DOHH2 (cell line): ENCODE measurements around the gene HAPSTR1.
A peak's percentile ranks its signal among the peaks of the same experiment; 100 is the strongest.

Source experiments
- H3F3A ChIP-seq: fragments of 200-600 bp; sonication (generic), shearing (Covaris generic); 2 replicates; pipeline ENCODE4 v1.6.0; 2016; ENCODE audit warnings: antibody characterized with exemption, mild to moderate bottlenecking; ENCODE audit not compliant: control insufficient read depth, insufficient read depth
- H3K27ac ChIP-seq: fragments of 200-600 bp; sonication (generic); 2 replicates; pipeline ENCODE4 v1.5.1; 2014; ENCODE audit warnings: low read depth, mild to moderate bottlenecking, low read length, moderate library complexity
- H3K27me3 ChIP-seq: fragments of 200-600 bp; sonication (generic); 2 replicates; pipeline ENCODE4 v1.6.1; 2014; ENCODE audit warnings: mild to moderate bottlenecking, low read length, mixed read lengths; ENCODE audit not compliant: control insufficient read depth
- H3K36me3 ChIP-seq: fragments of 200-600 bp; sonication (generic); 2 replicates; pipeline ENCODE4 v1.6.1; 2014; ENCODE audit warnings: mild to moderate bottlenecking, low read length, moderate library complexity, mixed read lengths; ENCODE audit not compliant: control insufficient read depth
- H3K4me1 ChIP-seq: fragments of 200-600 bp; sonication (generic); 2 replicates; pipeline ENCODE4 v1.6.1; 2014; ENCODE audit warnings: mild to moderate bottlenecking, low read length, mixed read lengths; ENCODE audit not compliant: control insufficient read depth
- H3K4me2 ChIP-seq: fragments of 200-600 bp; sonication (generic); 2 replicates; pipeline ENCODE4 v1.6.0; 2014; ENCODE audit warnings: mild to moderate bottlenecking, low read length, moderate library complexity
- H3K4me3 ChIP-seq: fragments of 200-600 bp; sonication (generic); 2 replicates; pipeline ENCODE4 v1.5.1; 2014; ENCODE audit warnings: mild to moderate bottlenecking, low read length, mixed read lengths
- H3K79me2 ChIP-seq: fragments of 200-600 bp; sonication (generic); 2 replicates; pipeline ENCODE4 v1.6.1; 2014; ENCODE audit warnings: mild to moderate bottlenecking, low read length, mixed read lengths; ENCODE audit not compliant: control insufficient read depth
- H3K9me2 ChIP-seq: fragments of 200-600 bp; sonication (generic); replicated peaks from 2 replicates; pipeline ENCODE4 v1.6.1; 2014; ENCODE audit warnings: mild to moderate bottlenecking, low read length, mixed read lengths; ENCODE audit not compliant: control insufficient read depth
- H3K9me3 ChIP-seq: fragments of 200-600 bp; sonication (generic); 2 replicates; pipeline ENCODE4 v1.6.1; 2014; ENCODE audit warnings: antibody characterized with exemption, low read length, mixed read lengths; ENCODE audit not compliant: control insufficient read depth, insufficient read depth
- H4K20me1 ChIP-seq: fragments of 200-600 bp; sonication (generic); 2 replicates; pipeline ENCODE4 v1.6.0; 2014; ENCODE audit warnings: low read depth, mild to moderate bottlenecking, antibody characterized with exemption, low read length, moderate library complexity; ENCODE audit not compliant: control insufficient read depth, insufficient read depth
- CTCF ChIP-seq: fragments of 200-600 bp; sonication (generic); IDR thresholded peaks from one replicate; pipeline ENCODE4 v1.5.1; 2014; ENCODE audit warnings: antibody characterized with exemption, mild to moderate bottlenecking, low read depth, low read length; ENCODE audit not compliant: poor library complexity, severe bottlenecking
- EZH2phosphoT487 ChIP-seq: fragments of 200-600 bp; sonication (generic); IDR thresholded peaks from 2 replicates; pipeline ENCODE4 v1.6.1; 2017; ENCODE audit warnings: borderline replicate concordance, mild to moderate bottlenecking, antibody characterized with exemption, low read length, moderate library complexity, mixed read lengths

HAPSTR1 gene

GRCh38 chr16:9095656-9096397 lies 4.4 kb downstream of the HAPSTR1 start:
- Histone ChIP-seq H4K20me1 (peaks cover 58% of the 10 kb centered on the region), H3K9me3 (no peaks in the 10 kb centered on the region), H3K4me2 (peak overlapping the region; percentile 84), H3K4me3 (peak overlapping the region; percentile 82), H3K4me1 (peaks cover 72% of the 10 kb centered on the region), H3K36me3 (peaks cover 80% of the 10 kb centered on the region), H3K27me3 (no peaks in the 10 kb centered on the region), H3K27ac (no peak overlapping the region), H3K79me2 (peaks cover 94% of the 10 kb centered on the region), H3K9me2 (no peaks in the 10 kb centered on the region), H3F3A (0 out of 2 replicates have a peak, but pooled peaks cover 2% of the 10 kb centered on the region)
- TF ChIP-seq CTCF: no peak

GRCh38 chr16:9096416-9096952 lies 5.0 kb downstream of the HAPSTR1 start:
- H3K9me2 ChIP-seq: no peaks in the 10 kb centered on the region
- no peak overlapping the region for H3K27ac ChIP-seq
- H3K27me3 ChIP-seq: no peaks in the 10 kb centered on the region
- TF ChIP-seq EZH2phosphoT487: no peak
- TF ChIP-seq CTCF: no peak
- peaks cover 86% of the 10 kb centered on the region for H3K36me3 ChIP-seq
- H4K20me1 ChIP-seq: peaks cover 60% of the 10 kb centered on the region
- peak overlapping the region; percentile 84 for H3K4me2 ChIP-seq
- 0 out of 2 replicates have a peak, but pooled peaks cover 2% of the 10 kb centered on the region for H3F3A ChIP-seq
- peaks cover 100% of the 10 kb centered on the region for H3K79me2 ChIP-seq
- H3K4me3 ChIP-seq: no peak overlapping the region
- no peaks in the 10 kb centered on the region for H3K9me3 ChIP-seq
- peaks cover 76% of the 10 kb centered on the region for H3K4me1 ChIP-seq

GRCh38 chr16:9097266-9098219 lies 6.1 kb downstream of the HAPSTR1 start:
- H3K4me1 ChIP-seq: peaks cover 85% of the 10 kb centered on the region
- peaks cover 69% of the 10 kb centered on the region for H4K20me1 ChIP-seq
- H3F3A ChIP-seq: 0 out of 2 replicates have a peak, but pooled peaks cover 2% of the 10 kb centered on the region
- H3K27me3 ChIP-seq: no peaks in the 10 kb centered on the region
- peaks cover 100% of the 10 kb centered on the region for H3K79me2 ChIP-seq
- peak overlapping the region; percentile 12; the same call in 1 of the 2 replicates for H3K4me3 ChIP-seq
- no peak overlapping the region for H3K27ac ChIP-seq
- TF ChIP-seq CTCF (no peak), EZH2phosphoT487 (no peak)
- H3K9me3 ChIP-seq: no peaks in the 10 kb centered on the region
- no peaks in the 10 kb centered on the region for H3K9me2 ChIP-seq
- peak overlapping the region; percentile 56 for H3K4me2 ChIP-seq
- H3K36me3 ChIP-seq: peaks cover 94% of the 10 kb centered on the region
